HL-60 (cell line): ENCODE measurements around the gene PTRHD1.
A peak's percentile ranks its signal among the peaks of the same experiment; 100 is the strongest.

Experiments
- DNase-seq, 2 experiments: peaks; one replicate each; pipeline ENCODE4 v3.0.0-alpha.2; 2010 to 2020; ENCODE audit warnings: low read depth in 1 of 2, low spot score in 1 of 2
- H3K27ac ChIP-seq: fragments of 250-450 bp; sonication (Bioruptor Pico); replicated peaks from 2 replicates; pipeline ENCODE4 v1.5.1; 2020; ENCODE audit warnings: mild to moderate bottlenecking, moderate library complexity
- H3K27me3 ChIP-seq: fragments of 250-450 bp; sonication (Bioruptor Pico); 2 replicates; pipeline ENCODE4 v1.5.1; 2021; ENCODE audit warnings: mild to moderate bottlenecking, moderate library complexity; ENCODE audit not compliant: insufficient read depth, poor library complexity, severe bottlenecking
- H3K4me3 ChIP-seq: replicated peaks from 2 replicates; pipeline ENCODE4 v1.5.1; 2011; ENCODE audit warnings: mild to moderate bottlenecking, control low read depth, low read length; ENCODE audit not compliant: insufficient read depth
- GABPA ChIP-seq: IDR thresholded peaks from 2 replicates; pipeline ENCODE4 v1.6.1; 2012; ENCODE audit warnings: low read depth
- POLR2AphosphoS5 ChIP-seq: IDR thresholded peaks from 2 replicates; pipeline ENCODE4 v1.6.1; 2012; ENCODE audit warnings: low read depth
- SPI1 ChIP-seq: IDR thresholded peaks from 2 replicates; pipeline ENCODE4 v1.6.1; 2012; ENCODE audit warnings: low read depth, mild to moderate bottlenecking, borderline replicate concordance
- long read RNA-seq: library from polyadenylated mRNA; unstranded; transcript quantifications from one replicate; pipeline ENCODE4 v2.0.0, GENCODE V29; 2020
- TF ChIP-seq, protein P1 (sequence below): IDR thresholded peaks from one replicate; pipeline ENCODE4 v1.5.1; 2011; ENCODE audit warnings: low read length, control low read depth, inconsistent platforms; ENCODE audit not compliant: insufficient read depth
- TF ChIP-seq, protein P2 (sequence below): IDR thresholded peaks from 2 replicates; pipeline ENCODE4 v1.6.1; 2012; ENCODE audit warnings: low read depth; ENCODE audit not compliant: insufficient replicate concordance

Gene PTRHD1, protein sequence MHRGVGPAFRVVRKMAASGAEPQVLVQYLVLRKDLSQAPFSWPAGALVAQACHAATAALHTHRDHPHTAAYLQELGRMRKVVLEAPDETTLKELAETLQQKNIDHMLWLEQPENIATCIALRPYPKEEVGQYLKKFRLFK
- long read RNA-seq, transcript PTRHD1-201 (2 exons, 1,105 nt), result major isoform, 23 of 24 reads
- long read RNA-seq, partial matches to known transcripts, result 0 of 24 reads
- long read RNA-seq, other reads (novel, unspliced or antisense), result 1 of 24 reads

DNA sequence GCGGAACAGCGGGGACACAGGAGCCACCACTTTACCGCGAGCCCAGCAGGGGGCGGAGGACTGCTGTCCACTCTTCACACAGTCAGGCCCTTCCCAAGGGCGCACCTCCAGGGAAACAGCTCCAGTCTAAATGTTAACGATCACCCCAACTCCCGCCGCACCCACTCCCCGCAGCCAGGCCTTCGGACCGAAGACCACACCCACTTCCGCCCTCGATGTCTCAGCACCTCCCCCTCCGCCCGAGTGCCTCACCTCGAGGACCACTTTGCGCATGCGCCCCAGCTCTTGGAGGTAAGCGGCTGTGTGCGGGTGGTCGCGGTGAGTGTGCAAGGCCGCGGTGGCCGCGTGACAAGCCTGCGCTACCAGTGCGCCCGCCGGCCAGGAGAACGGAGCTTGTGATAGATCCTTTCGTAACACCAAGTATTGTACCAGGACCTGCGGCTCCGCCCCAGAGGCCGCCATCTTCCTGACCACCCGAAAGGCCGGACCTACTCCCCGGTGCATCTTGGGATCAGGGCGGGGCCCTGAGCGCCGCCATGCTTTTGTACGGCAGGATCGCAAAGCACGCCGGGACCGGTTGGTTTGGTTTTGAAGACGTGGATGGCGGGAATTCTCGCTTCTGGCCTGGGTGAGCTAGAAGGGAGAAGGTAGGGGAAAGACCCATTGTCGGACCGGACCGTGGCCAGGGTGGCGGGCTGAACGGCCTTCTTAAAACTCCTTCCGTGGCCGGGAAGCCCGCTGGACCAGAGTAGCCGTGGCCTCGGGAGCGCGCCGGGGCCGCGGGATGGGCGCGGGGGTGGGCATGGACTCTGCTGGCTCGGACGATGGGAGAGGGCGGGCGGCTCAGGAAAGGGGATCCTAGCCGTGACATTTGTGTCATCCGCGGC is at the start of gene PTRHD1, which contains the start of gene CENPO:
Gene PTRHD1 (minus strand): TSS at position 518 of the 887 bp plus-strand sequence. CDS start 14 bp downstream, at position 504.
Gene CENPO (plus strand): TSS at position 552 of the 887 bp plus-strand sequence. CDS start 495 bp downstream, outside the sequence.
- Histone ChIP-seq H3K27me3 (no peaks in the 10 kb centered on the region), H3K4me3 (peak within 1 kb of the TSS; percentile 86), H3K27ac (peak within 1 kb of the TSS; percentile 100)
- peak; percentile 93 to 97 for DNase-seq
- TF ChIP-seq POLR2AphosphoS5, result peak; percentile 79; the same call in 1 of the 2 replicates
- TF ChIP-seq, protein P1, sequence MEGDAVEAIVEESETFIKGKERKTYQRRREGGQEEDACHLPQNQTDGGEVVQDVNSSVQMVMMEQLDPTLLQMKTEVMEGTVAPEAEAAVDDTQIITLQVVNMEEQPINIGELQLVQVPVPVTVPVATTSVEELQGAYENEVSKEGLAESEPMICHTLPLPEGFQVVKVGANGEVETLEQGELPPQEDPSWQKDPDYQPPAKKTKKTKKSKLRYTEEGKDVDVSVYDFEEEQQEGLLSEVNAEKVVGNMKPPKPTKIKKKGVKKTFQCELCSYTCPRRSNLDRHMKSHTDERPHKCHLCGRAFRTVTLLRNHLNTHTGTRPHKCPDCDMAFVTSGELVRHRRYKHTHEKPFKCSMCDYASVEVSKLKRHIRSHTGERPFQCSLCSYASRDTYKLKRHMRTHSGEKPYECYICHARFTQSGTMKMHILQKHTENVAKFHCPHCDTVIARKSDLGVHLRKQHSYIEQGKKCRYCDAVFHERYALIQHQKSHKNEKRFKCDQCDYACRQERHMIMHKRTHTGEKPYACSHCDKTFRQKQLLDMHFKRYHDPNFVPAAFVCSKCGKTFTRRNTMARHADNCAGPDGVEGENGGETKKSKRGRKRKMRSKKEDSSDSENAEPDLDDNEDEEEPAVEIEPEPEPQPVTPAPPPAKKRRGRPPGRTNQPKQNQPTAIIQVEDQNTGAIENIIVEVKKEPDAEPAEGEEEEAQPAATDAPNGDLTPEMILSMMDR, result peak; percentile 33
- peak; percentile 84; the same call in 1 of the 2 replicates for TF ChIP-seq SPI1
- no peak for TF ChIP-seq GABPA
- TF ChIP-seq, protein P2, sequence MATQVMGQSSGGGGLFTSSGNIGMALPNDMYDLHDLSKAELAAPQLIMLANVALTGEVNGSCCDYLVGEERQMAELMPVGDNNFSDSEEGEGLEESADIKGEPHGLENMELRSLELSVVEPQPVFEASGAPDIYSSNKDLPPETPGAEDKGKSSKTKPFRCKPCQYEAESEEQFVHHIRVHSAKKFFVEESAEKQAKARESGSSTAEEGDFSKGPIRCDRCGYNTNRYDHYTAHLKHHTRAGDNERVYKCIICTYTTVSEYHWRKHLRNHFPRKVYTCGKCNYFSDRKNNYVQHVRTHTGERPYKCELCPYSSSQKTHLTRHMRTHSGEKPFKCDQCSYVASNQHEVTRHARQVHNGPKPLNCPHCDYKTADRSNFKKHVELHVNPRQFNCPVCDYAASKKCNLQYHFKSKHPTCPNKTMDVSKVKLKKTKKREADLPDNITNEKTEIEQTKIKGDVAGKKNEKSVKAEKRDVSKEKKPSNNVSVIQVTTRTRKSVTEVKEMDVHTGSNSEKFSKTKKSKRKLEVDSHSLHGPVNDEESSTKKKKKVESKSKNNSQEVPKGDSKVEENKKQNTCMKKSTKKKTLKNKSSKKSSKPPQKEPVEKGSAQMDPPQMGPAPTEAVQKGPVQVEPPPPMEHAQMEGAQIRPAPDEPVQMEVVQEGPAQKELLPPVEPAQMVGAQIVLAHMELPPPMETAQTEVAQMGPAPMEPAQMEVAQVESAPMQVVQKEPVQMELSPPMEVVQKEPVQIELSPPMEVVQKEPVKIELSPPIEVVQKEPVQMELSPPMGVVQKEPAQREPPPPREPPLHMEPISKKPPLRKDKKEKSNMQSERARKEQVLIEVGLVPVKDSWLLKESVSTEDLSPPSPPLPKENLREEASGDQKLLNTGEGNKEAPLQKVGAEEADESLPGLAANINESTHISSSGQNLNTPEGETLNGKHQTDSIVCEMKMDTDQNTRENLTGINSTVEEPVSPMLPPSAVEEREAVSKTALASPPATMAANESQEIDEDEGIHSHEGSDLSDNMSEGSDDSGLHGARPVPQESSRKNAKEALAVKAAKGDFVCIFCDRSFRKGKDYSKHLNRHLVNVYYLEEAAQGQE, result peak; percentile 52

DNA sequence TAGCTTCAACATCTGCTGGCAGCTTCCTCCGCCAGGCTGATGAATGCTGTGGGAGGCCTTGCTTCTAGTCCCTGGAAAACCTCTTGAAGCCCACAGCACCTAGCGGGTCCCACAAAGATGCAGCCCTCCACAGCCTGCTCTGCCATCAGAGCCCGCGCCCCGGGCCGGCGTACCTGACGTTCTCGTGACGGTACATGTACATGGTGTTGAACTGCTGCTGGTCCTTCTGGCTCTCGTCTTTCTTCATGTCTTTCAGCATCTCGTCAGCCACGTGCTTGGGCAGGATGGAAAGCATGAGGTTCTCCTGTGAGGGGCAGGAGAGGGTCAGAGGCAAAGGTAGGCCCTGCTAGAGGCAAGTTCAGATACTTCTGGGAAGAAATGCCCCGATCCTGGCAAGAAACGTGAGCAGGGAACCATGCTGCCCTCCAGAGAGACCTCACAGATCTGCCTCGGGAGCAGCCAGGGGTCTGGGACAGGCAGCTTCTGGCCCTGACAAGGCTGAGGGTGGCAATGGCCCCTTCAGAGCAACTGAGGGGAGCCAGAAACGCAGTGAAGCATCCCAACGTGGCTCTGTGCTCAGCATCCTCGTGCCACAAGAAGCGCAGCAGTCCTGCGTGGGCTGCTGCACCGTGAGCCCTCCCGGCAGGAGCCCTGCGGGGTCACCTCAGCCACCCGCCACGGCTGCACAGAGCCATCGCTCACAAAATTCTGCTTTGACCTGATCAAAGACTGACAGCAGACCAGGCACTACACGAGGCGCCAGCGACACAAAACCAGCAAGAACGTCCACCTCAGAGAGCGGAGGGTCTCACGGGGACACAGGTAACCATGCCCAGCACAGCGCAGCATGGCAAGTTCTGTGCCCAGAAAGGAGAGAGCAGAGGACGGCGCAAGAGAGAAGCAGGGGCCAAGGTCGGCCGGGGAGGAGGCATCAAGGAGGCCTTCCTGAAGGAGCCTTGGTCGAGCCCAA is 49.2 kb upstream of the PTRHD1 start:
- no peaks in the 10 kb centered on the region for H3K27me3 ChIP-seq
- no peak overlapping the region for H3K4me3 ChIP-seq
- H3K27ac ChIP-seq, result no peak overlapping the region
- no peak for DNase-seq
- TF ChIP-seq GABPA (no peak), SPI1 (no peak), POLR2AphosphoS5 (no peak)
- TF ChIP-seq, protein P1, result no peak
- TF ChIP-seq, protein P2, result no peak
